Measurements from ENCODE around the gene HMGCS2. TPM values are rescaled to one million over a fixed set of nuclear protein-coding genes. Genes with fewer than 3 reads are reported as not detected.

HMGCS2 gene
- total and polyA plus RNA-seq, 12 donors = 0.83 to 313 (median 11.2) TPM

GRCh38 chr1:119808972-119809550, 40.4 kb upstream of the HMGCS2 start:
- no peaks in the 10 kb centered on the region for H3K36me3 ChIP-seq
- whole genome bisulfite sequencing, 2 donors = 2% methylated on average over 6 of the region's 6 CpGs
- H3K4me1 ChIP-seq = no peaks in the 10 kb centered on the region
- H3K27me3 ChIP-seq = peaks cover 0 to 25% (median 18%) of the 10 kb centered on the region in 7 donors
- H3K9me3 ChIP-seq = no peaks in the 10 kb centered on the region
- intact Hi-C loops (cut with DNase I) = loop anchor here in 3 of 10 donors (2.0 to 10.0 kb wide), 3 partner anchors 64 to 254 kb away; no protein-coding TSS in a partner anchor
- no peak overlapping the region for H3K27ac ChIP-seq
- TF ChIP-seq CTCF (IDR thresholded peaks at IDR 0.05) = peak; percentile 63 to 94 (median 86)
- H3K4me3 ChIP-seq = no peak overlapping the region
- peak in 6 of 8 donors; percentile 66 to 82 (median 73) for ATAC-seq
- peak; percentile 45 to 70 for DNase-seq

GRCh38 chr1:119808491-119808890, 39.8 kb upstream of the HMGCS2 start:
- no peak overlapping the region for H3K27ac ChIP-seq
- no peak for ATAC-seq
- no peak for TF ChIP-seq CTCF (IDR thresholded peaks at IDR 0.05)
- 45 to 50% methylated on average over 3 of the region's 3 CpGs for WGBS, 2 donors
- H3K36me3 ChIP-seq = no peaks in the 10 kb centered on the region
- DNase-seq = no peak
- no peaks in the 10 kb centered on the region for H3K4me1 ChIP-seq
- H3K9me3 ChIP-seq = no peaks in the 10 kb centered on the region
- H3K27me3 ChIP-seq = peaks cover 0 to 25% (median 18%) of the 10 kb centered on the region in 7 donors
- intact Hi-C loops (cut with DNase I) = loop anchor here in 3 of 10 donors (2.0 to 10.0 kb wide), 3 partner anchors 64 to 254 kb away; no protein-coding TSS in a partner anchor
- H3K4me3 ChIP-seq = no peak overlapping the region

- no peaks in the 10 kb centered on the region for H3K4me1 ChIP-seq
- ATAC-seq = no peak
- intact Hi-C loops (cut with DNase I) = loop anchor here in 2 of 10 donors (5.0 to 10.0 kb wide), 2 partner anchors 64 to 252 kb away; no protein-coding TSS in a partner anchor
- no peak overlapping the region for H3K4me3 ChIP-seq
- WGBS, 2 donors = 70 to 74% methylated on average over 4 of the region's 4 CpGs
- DNase-seq = no peak
- no peak for TF ChIP-seq CTCF (IDR thresholded peaks at IDR 0.05)
- H3K27me3 ChIP-seq = peaks cover 0 to 25% (median 18%) of the 10 kb centered on the region in 7 donors
- no peaks in the 10 kb centered on the region for H3K36me3 ChIP-seq
- H3K9me3 ChIP-seq = no peaks in the 10 kb centered on the region
- H3K27ac ChIP-seq = no peak overlapping the region
Observed at GRCh38 chr1:119806489-119806888, 37.8 kb upstream of the HMGCS2 start.

GRCh38 chr1:119805746-119806145, 37.0 kb upstream of the HMGCS2 start:
- H3K4me1 ChIP-seq = no peaks in the 10 kb centered on the region
- no peak overlapping the region for H3K4me3 ChIP-seq
- H3K27me3 ChIP-seq = peaks cover 0 to 25% (median 18%) of the 10 kb centered on the region in 7 donors
- ATAC-seq (no peak), DNase-seq (no peak)
- H3K9me3 ChIP-seq = no peaks in the 10 kb centered on the region
- intact Hi-C loops (cut with DNase I) = loop anchor here in 2 of 10 donors (5.0 to 10.0 kb wide), 2 partner anchors 63 to 251 kb away; no protein-coding TSS in a partner anchor
- WGBS, 2 donors = 93 to 96% methylated on average over 13 of the region's 13 CpGs
- TF ChIP-seq CTCF (IDR thresholded peaks at IDR 0.05) = no peak
- no peaks in the 10 kb centered on the region for H3K36me3 ChIP-seq
- no peak overlapping the region for H3K27ac ChIP-seq

Data from heart right ventricle (tissue), 16 donors.